ENCODE results near the gene APEX1. TPM values are rescaled to one million over a fixed set of nuclear protein-coding genes. Genes with fewer than 3 reads are reported as not detected.

APEX1 gene
- polyA plus RNA-seq, 1 of the 3 experiments (the other 2 are of a cell fraction) = 279 TPM

- Histone ChIP-seq H3F3A (replicated peaks; ENCODE audit: insufficient read depth) (peaks cover 5% of the 10 kb centered on the region), H3K27ac (ENCODE audit: low read depth in 2 of 2, low read length in 1 of 2) (no peak overlapping the region), H4K20me1 (ENCODE audit: insufficient read depth) (no peaks in the 10 kb centered on the region), H3K9me3 (no peaks in the 10 kb centered on the region), H3K36me3 (replicated peaks in 1 of 2; ENCODE audit: control insufficient read depth in 1 of 2, insufficient read depth in 2 of 2, low read length in 1 of 2) (peaks cover 7 to 29% of the 10 kb centered on the region in 2 experiments), H3K27me3 (ENCODE audit: insufficient read depth) (no peaks in the 10 kb centered on the region), H3K9ac (no peak overlapping the region), H2AFZ (ENCODE audit: low read depth) (no peak overlapping the region), H3K9me2 (no peaks in the 10 kb centered on the region), H3K4me1 (ENCODE audit: control insufficient read depth in 1 of 2, insufficient read depth in 2 of 2, low read depth in 1 of 2, low read length in 1 of 2) (peaks cover 8 to 26% of the 10 kb centered on the region in 2 experiments; a peak in 3 of 4 replicates), H3K79me2 (ENCODE audit: insufficient read depth) (peaks cover 24% of the 10 kb centered on the region), H3K4me3 (ENCODE audit: low read depth in 2 of 2, low read length in 1 of 2) (no peak overlapping the region), H3K4me2 (no peak overlapping the region)
- WGBS (ENCODE audit: low lambda C conversion rate) = 93% methylated on average over 2 of the region's 2 CpGs
- no peak for DNase-seq
- CTCF ChIA-PET = interaction anchor here (1.3 to 1.4 kb wide), 2 partner anchors 15 to 146 kb away, joined by 5 to 6 read pairs; no protein-coding TSS in a partner anchor
- TF ChIP-seq RAD21 (IDR thresholded peaks at IDR 0.05; ENCODE audit: low read length) = no peak
- no peak for TF ChIP-seq YY1 (IDR thresholded peaks at IDR 0.05; ENCODE audit: low read depth)
- no peak for TF ChIP-seq TEAD4 (IDR thresholded peaks at IDR 0.05; ENCODE audit: borderline replicate concordance, insufficient read depth)
- TF ChIP-seq ELF1 (IDR thresholded peaks at IDR 0.05) = no peak
- TF ChIP-seq TAF1 (IDR thresholded peaks at IDR 0.05; ENCODE audit: borderline replicate concordance, low read depth, low read length) = no peak
- POLR2A ChIA-PET = no interaction called here
Measured at GRCh38 chr14:20472536-20473169, 17.6 kb downstream of the APEX1 start.

GRCh38 chr14:20476776-20477175, 21.8 kb downstream of the APEX1 start:
- H3K4me2 ChIP-seq = peak overlapping the region; percentile 43; the same call in 1 of the 2 replicates
- H3K9me3 ChIP-seq = no peaks in the 10 kb centered on the region
- H3K27ac ChIP-seq (ENCODE audit: low read depth in 2 of 2, low read length in 1 of 2) = peak overlapping the region in 1 of 2 experiments; percentile 29; a peak in 2 of 4 replicates
- H3K79me2 ChIP-seq (ENCODE audit: insufficient read depth) = peaks cover 5% of the 10 kb centered on the region; the same call in 1 of the 2 replicates
- no peak overlapping the region for H2AFZ ChIP-seq (ENCODE audit: low read depth)
- no peaks in the 10 kb centered on the region for H3F3A ChIP-seq (replicated peaks; ENCODE audit: insufficient read depth)
- no peak overlapping the region for H3K9ac ChIP-seq
- CTCF ChIA-PET = interaction anchor here (1.3 kb wide), 1 partner anchor 137 kb away, joined by 3 read pairs; no protein-coding TSS in a partner anchor
- no peak overlapping the region for H3K4me3 ChIP-seq (ENCODE audit: low read depth in 2 of 2, low read length in 1 of 2)
- H3K36me3 ChIP-seq (replicated peaks in 1 of 2; ENCODE audit: control insufficient read depth in 1 of 2, insufficient read depth in 2 of 2, low read length in 1 of 2) = peaks cover 12 to 29% of the 10 kb centered on the region in 2 experiments
- TF ChIP-seq POLR2AphosphoS5 (IDR thresholded peaks at IDR 0.05; ENCODE audit: low read depth, low read length) = no peak
- no peak for TF ChIP-seq RCOR1 (IDR thresholded peaks at IDR 0.05; ENCODE audit: low read length)
- no peak for TF ChIP-seq RXRA (IDR thresholded peaks at IDR 0.05; ENCODE audit: borderline replicate concordance, low read depth)
- TF ChIP-seq EZH2phosphoT487 (IDR thresholded peaks at IDR 0.05; ENCODE audit: borderline replicate concordance, low read depth) = no peak
- no peak for TF ChIP-seq FOSL2 (IDR thresholded peaks at IDR 0.05; ENCODE audit: borderline replicate concordance, low read depth)
- TF ChIP-seq CHD2 (IDR thresholded peaks at IDR 0.05; ENCODE audit: low read length, partially characterized antibody) = no peak
- no peak for TF ChIP-seq SIN3A (IDR thresholded peaks at IDR 0.05; ENCODE audit: borderline replicate concordance, low read depth, low read length)
- TF ChIP-seq EP300 (IDR thresholded peaks at IDR 0.05; ENCODE audit: borderline replicate concordance in 1 of 2, low read depth in 1 of 2, low read length in 1 of 2) = no peak
- TF ChIP-seq USF2 (IDR thresholded peaks at IDR 0.05; ENCODE audit: borderline replicate concordance, low read depth, low read length) = no peak
- TF ChIP-seq NRF1 (IDR thresholded peaks at IDR 0.05; ENCODE audit: low read depth, low read length) = no peak
- TF ChIP-seq ZBTB33 (IDR thresholded peaks at IDR 0.05; ENCODE audit: borderline replicate concordance, low read depth) = no peak
- TF ChIP-seq TCF12 (IDR thresholded peaks at IDR 0.05) = no peak
- no peak for TF ChIP-seq MEF2A (IDR thresholded peaks at IDR 0.05; ENCODE audit: borderline replicate concordance, low read depth)
- no peak for TF ChIP-seq RFX5 (IDR thresholded peaks at IDR 0.05; ENCODE audit: low read length)
- no peak for TF ChIP-seq FOXJ3 (CRISPR knock-in tag; IDR thresholded peaks at IDR 0.05)
- WGBS (ENCODE audit: low lambda C conversion rate) = 91% methylated on average over 5 of the region's 5 CpGs
- no peaks in the 10 kb centered on the region for H4K20me1 ChIP-seq (ENCODE audit: insufficient read depth)
- POLR2A ChIA-PET = interaction anchor here (1.0 kb wide), 1 partner anchor 22 kb away, joined by 4 read pairs; the partner anchor contains the start of genes APEX1 and OSGEP
- no peaks in the 10 kb centered on the region for H3K27me3 ChIP-seq (ENCODE audit: insufficient read depth)
- no peak for DNase-seq
- H3K4me1 ChIP-seq (ENCODE audit: control insufficient read depth in 1 of 2, insufficient read depth in 2 of 2, low read depth in 1 of 2, low read length in 1 of 2) = peaks cover 8 to 17% of the 10 kb centered on the region in 2 experiments; a peak in 3 of 4 replicates
- H3K9me2 ChIP-seq = no peaks in the 10 kb centered on the region

All from SK-N-SH (cell line).